Aorta (tissue), 5 donors: ENCODE results near the gene TDRD10. TPM values are rescaled to one million over a fixed set of nuclear protein-coding genes. Genes with fewer than 3 reads are reported as not detected.

ENCODE experiments used
- ATAC-seq: fragments of 200-7000 bp; cut with Tn5 transposase; one replicate; pipeline ENCODE4 v1.9.1; 2022; ENCODE audit warnings: moderate library complexity; ENCODE audit not compliant: low FRiP score
- DNase-seq, 2 donors: peaks; one replicate each; pipeline ENCODE4 v3.0.0-alpha.2; 2020
- H3K27ac ChIP-seq, 2 donors: one replicate each; pipeline ENCODE4 v1.5.1; 2013; ENCODE audit warnings: low read length in 2 of 2, mild to moderate bottlenecking in 2 of 2, moderate library complexity in 2 of 2, control low read depth in 1 of 2, inconsistent platforms in 1 of 2, low read depth in 1 of 2
- H3K27me3 ChIP-seq, 2 donors: one replicate each; pipeline ENCODE4 v1.6.1; 2013; ENCODE audit warnings: control low read depth in 1 of 2, low read length in 1 of 2, mild to moderate bottlenecking in 1 of 2, moderate library complexity in 1 of 2; ENCODE audit not compliant: insufficient read depth in 2 of 2, control insufficient read depth in 1 of 2
- H3K36me3 ChIP-seq, 2 donors: one replicate each; pipeline ENCODE4 v1.6.1; 2013; ENCODE audit warnings: control low read depth in 1 of 2, low read length in 1 of 2, mild to moderate bottlenecking in 1 of 2; ENCODE audit not compliant: insufficient read depth in 2 of 2, control insufficient read depth in 1 of 2
- H3K4me1 ChIP-seq, 2 donors: one replicate each; pipeline ENCODE4 v1.6.1; 2013; ENCODE audit warnings: low read length in 2 of 2, control low read depth in 1 of 2, mild to moderate bottlenecking in 1 of 2, moderate library complexity in 1 of 2; ENCODE audit not compliant: insufficient read depth in 2 of 2, control insufficient read depth in 1 of 2
- H3K4me3 ChIP-seq, 2 donors: one replicate each; pipeline ENCODE4 v1.5.1; 2013; ENCODE audit warnings: low read length in 2 of 2, control low read depth in 1 of 2, mild to moderate bottlenecking in 1 of 2
- H3K9me3 ChIP-seq: one replicate; pipeline ENCODE4 v1.6.1; 2013; ENCODE audit warnings: mild to moderate bottlenecking, low read length; ENCODE audit not compliant: control insufficient read depth
- WGBS, 2 donors: extraction: QIAGEN DNeasy Blood & Tissue Kit; methylation state at CpG; one replicate each; pipeline ENCODE4 v1.1.7; 2013; 5-methylcytosine and 5-hydroxymethylcytosine counted together
- intact Hi-C, 2 donors: fragments of 100-400 bp; cut with DNase I; formaldehyde crosslinking; loops; one replicate each; pipeline versions ENCODE4 v1.14.2 to v1.15.0; 2022
- polyA plus RNA-seq, 2 donors: library from polyadenylated mRNA; stranded (reverse); fragments of 200-250 nt; gene quantifications; one replicate each; pipeline ENCODE4 v1.2.3, GENCODE V29; 2013
- total RNA-seq, 2 donors: library from RNA; stranded (reverse); fragmentation: NEBNext Ultra II Directional; extraction: Animal tissue kit (Norgen Biotek cat#: 25700); gene quantifications; one replicate each; pipeline ENCODE4 v1.2.1, GENCODE V29; 2021
- donor health status: healthy with polysubstance abuse.
- donor health status: Bipolar disorder and iron deficiency.
- donor health status: DM: no; HTN: no; CAD: no.
- donor health status: DM: no; HTN: no; CAD: no.
- donor health status: DM: yes; HTN: yes; CAD: no.

Gene TDRD10
- total and polyA plus RNA-seq, 4 donors = 1.1 to 16.5 (median 3.2) TPM

GRCh38 chr1:154583773-154584172 is 81.8 kb downstream of the TDRD10 start:
- 53 to 61% methylated on average over 9 of the region's 9 CpGs for WGBS, 2 donors
- Histone ChIP-seq H3K4me3 (no peak overlapping the region), H3K4me1 (no peaks in the 10 kb centered on the region), H3K9me3 (no peaks in the 10 kb centered on the region), H3K27me3 (no peaks in the 10 kb centered on the region), H3K36me3 (peaks cover 7 to 28% of the 10 kb centered on the region in 2 donors), H3K27ac (no peak overlapping the region)
- DNase-seq (no peak), ATAC-seq (no peak)
- intact Hi-C loops = no loop called here

DNA sequence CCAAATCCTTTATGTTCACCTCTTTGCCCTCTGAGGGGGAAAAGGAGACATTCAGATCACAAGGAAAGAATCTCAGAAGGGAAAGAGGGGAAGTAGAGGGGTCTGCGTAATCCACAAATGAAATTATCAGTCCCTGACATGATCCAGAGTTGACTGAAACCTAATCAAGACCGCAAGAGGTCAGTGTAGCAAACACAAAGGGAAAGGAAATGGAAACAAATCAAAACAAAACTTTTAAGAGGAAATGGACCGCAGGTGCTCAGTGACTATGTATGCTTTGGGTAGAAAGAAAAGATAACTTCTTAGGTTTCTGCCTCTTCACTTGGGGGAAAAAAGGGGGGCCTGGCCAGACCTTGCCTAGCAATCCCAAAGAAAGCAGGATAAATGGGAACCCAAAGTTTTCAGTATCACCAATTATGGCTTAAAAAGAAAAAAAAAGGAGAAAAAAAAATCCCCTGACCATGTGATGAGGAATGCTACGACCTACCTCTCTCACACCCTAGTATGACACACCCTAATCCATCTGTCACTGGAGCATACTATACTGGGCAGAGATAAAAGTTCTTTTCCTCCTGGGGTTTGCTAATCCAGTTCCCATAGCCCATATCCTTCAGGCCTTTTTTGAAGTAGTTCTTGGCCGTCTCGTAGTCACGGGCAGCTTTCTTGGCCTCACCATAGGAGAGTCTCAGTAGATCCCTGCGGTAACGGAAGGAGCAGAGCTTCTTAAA is 82.4 kb downstream of the TDRD10 start:
- Histone ChIP-seq H3K4me3 (no peak overlapping the region), H3K9me3 (no peaks in the 10 kb centered on the region), H3K27me3 (no peaks in the 10 kb centered on the region), H3K36me3 (peaks cover 7 to 28% of the 10 kb centered on the region in 2 donors), H3K4me1 (no peaks in the 10 kb centered on the region), H3K27ac (no peak overlapping the region)
- WGBS, 2 donors = 73 to 79% methylated on average over 9 of the region's 9 CpGs
- intact Hi-C loops = no loop called here
- DNase-seq (no peak), ATAC-seq (no peak)

GRCh38 chr1:154586231-154586630 is 84.2 kb downstream of the TDRD10 start:
- WGBS, 2 donors = 77 to 78% methylated on average over 10 of the region's 10 CpGs
- intact Hi-C loops = no loop called here
- Histone ChIP-seq H3K36me3 (peaks cover 10 to 38% of the 10 kb centered on the region in 2 donors), H3K4me3 (no peak overlapping the region), H3K9me3 (no peaks in the 10 kb centered on the region), H3K4me1 (no peaks in the 10 kb centered on the region), H3K27me3 (no peaks in the 10 kb centered on the region), H3K27ac (no peak overlapping the region)
- ATAC-seq (no peak), DNase-seq (no peak)

GRCh38 chr1:154586641-154587040 is 84.6 kb downstream of the TDRD10 start:
- H3K4me1 ChIP-seq = no peaks in the 10 kb centered on the region
- intact Hi-C loops = no loop called here
- peaks cover 13 to 38% of the 10 kb centered on the region in 2 donors for H3K36me3 ChIP-seq
- ATAC-seq (no peak), DNase-seq (no peak)
- no peaks in the 10 kb centered on the region for H3K27me3 ChIP-seq
- no peak overlapping the region for H3K27ac ChIP-seq
- H3K4me3 ChIP-seq = no peak overlapping the region
- no peaks in the 10 kb centered on the region for H3K9me3 ChIP-seq
- WGBS, 2 donors = 90% methylated on average over 6 of the region's 6 CpGs

DNA sequence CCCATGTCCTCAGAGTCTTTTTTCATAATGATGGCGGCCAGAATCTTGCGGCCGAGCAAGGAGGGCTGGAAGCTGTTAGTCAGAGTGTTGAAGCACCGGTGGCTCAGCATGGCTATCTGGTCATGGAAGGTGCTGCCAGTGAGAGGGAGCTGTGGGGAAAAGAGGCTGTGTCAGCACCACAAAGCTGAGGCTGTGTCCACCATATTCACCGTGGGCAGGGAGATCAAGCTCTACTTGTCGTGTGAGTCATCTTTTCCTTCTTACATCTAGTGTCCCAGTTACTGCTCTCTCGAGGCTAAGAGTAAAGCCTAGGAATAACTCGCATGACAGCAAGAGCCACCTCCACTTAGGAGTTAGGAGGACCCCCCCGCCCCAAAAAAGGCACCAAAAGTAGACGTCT is 87.8 kb downstream of the TDRD10 start:
- H3K4me1 ChIP-seq = no peaks in the 10 kb centered on the region
- peaks cover 20 to 28% of the 10 kb centered on the region in 2 donors for H3K36me3 ChIP-seq
- H3K9me3 ChIP-seq = no peaks in the 10 kb centered on the region
- intact Hi-C loops = no loop called here
- 74 to 76% methylated on average over 10 of the region's 10 CpGs for WGBS, 2 donors
- no peak overlapping the region for H3K4me3 ChIP-seq
- no peak for ATAC-seq
- DNase-seq = no peak
- H3K27me3 ChIP-seq = no peaks in the 10 kb centered on the region
- H3K27ac ChIP-seq = no peak overlapping the region

- WGBS, 2 donors = 71 to 75% methylated on average over 5 of the region's 5 CpGs
- Histone ChIP-seq H3K27me3 (no peaks in the 10 kb centered on the region), H3K4me3 (no peak overlapping the region), H3K27ac (no peak overlapping the region), H3K9me3 (no peaks in the 10 kb centered on the region), H3K36me3 (peaks cover 15 to 25% of the 10 kb centered on the region in 2 donors), H3K4me1 (no peaks in the 10 kb centered on the region)
- ATAC-seq = no peak
- intact Hi-C loops = no loop called here
- DNase-seq = peak in 1 of 2 donors; percentile 3
Measured at GRCh38 chr1:154590756-154591155, 88.7 kb downstream of the TDRD10 start.

- ATAC-seq = no peak
- H3K27ac ChIP-seq = no peak overlapping the region
- no peaks in the 10 kb centered on the region for H3K9me3 ChIP-seq
- H3K27me3 ChIP-seq = no peaks in the 10 kb centered on the region
- H3K4me1 ChIP-seq = no peaks in the 10 kb centered on the region
- 95 to 96% methylated on average over 7 of the region's 7 CpGs for WGBS, 2 donors
- H3K36me3 ChIP-seq = peaks cover 13 to 24% of the 10 kb centered on the region in 2 donors
- DNase-seq = peak in 1 of 2 donors; percentile 28
- no peak overlapping the region for H3K4me3 ChIP-seq
- intact Hi-C loops = no loop called here
Measured at GRCh38 chr1:154591206-154591605, 89.2 kb downstream of the TDRD10 start.

DNA sequence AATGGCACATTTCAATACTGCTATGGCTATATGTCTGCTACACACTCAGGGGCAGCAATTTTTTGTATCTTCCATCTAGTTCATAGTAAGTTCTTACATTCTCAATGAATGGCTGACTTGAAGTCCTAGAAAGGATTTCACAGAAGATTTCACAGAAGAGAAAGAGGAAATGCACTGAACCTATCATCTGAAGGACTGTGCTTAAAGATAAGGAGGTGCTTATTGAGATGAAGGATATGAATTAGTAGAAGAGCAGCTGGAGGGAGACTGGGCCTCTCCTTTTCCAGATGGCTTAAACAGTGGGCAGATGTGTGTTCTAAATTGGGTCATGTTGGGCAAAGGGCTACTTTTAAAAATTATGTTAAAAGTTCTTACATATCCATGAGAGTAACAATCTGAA is 91.4 kb downstream of the TDRD10 start:
- no peak for ATAC-seq
- H3K27me3 ChIP-seq = no peaks in the 10 kb centered on the region
- DNase-seq = no peak
- H3K27ac ChIP-seq = no peak overlapping the region
- no peak overlapping the region for H3K4me3 ChIP-seq
- no peaks in the 10 kb centered on the region for H3K9me3 ChIP-seq
- H3K4me1 ChIP-seq = no peaks in the 10 kb centered on the region
- peaks cover 20 to 29% of the 10 kb centered on the region in 2 donors for H3K36me3 ChIP-seq
- intact Hi-C loops = no loop called here

DNA sequence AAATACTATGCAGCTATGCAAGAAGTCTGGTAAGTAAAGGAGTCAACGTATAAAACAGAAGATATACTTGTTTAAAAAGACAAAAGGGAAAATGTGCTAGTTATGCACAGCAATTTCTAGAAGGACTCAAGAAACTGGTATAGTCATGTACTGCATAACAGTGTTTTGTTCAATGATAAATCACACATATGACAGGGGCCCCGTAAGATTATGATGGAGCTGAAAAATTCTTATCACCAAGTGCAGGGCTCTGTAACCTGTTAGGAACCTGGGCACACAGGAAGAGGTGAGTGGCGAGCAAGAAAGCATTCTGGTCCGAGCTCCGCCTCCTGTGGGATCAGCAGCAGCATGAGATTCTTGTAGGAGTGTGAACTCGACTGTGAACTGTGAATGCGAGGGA is 92.8 kb downstream of the TDRD10 start:
- intact Hi-C loops = no loop called here
- no peak for DNase-seq
- Histone ChIP-seq H3K27ac (no peak overlapping the region), H3K9me3 (no peaks in the 10 kb centered on the region), H3K27me3 (no peaks in the 10 kb centered on the region), H3K36me3 (peaks cover 20 to 25% of the 10 kb centered on the region in 2 donors), H3K4me1 (peaks cover 3 to 4% of the 10 kb centered on the region in 2 donors), H3K4me3 (no peak overlapping the region)
- WGBS, 2 donors = 75 to 77% methylated on average over 7 of the region's 7 CpGs
- ATAC-seq = no peak
